ENCODE results near the gene NHS.

DNA sequence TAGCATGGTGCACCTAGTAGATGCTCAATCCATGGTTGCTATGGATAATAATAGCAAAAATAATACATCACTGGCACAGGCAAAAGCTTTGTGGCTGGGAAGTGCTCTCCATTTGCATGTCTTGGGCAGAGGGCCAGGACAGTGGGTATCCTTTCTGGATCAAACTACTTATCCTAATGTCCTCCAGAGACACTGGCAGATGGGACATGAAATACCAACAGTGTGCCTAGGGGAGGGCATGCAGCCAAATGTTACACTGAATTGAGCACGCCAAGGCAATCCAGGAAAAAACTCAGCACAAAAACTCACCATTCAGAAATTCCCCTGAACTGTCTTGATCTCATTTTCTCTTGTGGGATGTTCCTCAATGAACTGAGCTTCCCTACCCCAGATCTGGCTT lies 263.7 kb downstream of the NHS start:
- no peak for TF ChIP-seq POLR2A (IDR thresholded peaks at IDR 0.05)
- TF ChIP-seq, protein P1, sequence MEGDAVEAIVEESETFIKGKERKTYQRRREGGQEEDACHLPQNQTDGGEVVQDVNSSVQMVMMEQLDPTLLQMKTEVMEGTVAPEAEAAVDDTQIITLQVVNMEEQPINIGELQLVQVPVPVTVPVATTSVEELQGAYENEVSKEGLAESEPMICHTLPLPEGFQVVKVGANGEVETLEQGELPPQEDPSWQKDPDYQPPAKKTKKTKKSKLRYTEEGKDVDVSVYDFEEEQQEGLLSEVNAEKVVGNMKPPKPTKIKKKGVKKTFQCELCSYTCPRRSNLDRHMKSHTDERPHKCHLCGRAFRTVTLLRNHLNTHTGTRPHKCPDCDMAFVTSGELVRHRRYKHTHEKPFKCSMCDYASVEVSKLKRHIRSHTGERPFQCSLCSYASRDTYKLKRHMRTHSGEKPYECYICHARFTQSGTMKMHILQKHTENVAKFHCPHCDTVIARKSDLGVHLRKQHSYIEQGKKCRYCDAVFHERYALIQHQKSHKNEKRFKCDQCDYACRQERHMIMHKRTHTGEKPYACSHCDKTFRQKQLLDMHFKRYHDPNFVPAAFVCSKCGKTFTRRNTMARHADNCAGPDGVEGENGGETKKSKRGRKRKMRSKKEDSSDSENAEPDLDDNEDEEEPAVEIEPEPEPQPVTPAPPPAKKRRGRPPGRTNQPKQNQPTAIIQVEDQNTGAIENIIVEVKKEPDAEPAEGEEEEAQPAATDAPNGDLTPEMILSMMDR (IDR thresholded peaks at IDR 0.05) = no peak
